Sigmoid colon (tissue), 4 donors: ENCODE measurements around the gene KCNH3.

ENCODE experiments used
- EP300 ChIP-seq, 4 donors: sonication (generic); formaldehyde crosslinking; IDR thresholded peaks; one replicate each; pipeline ENCODE4 v1.6.1; 2017; ENCODE audit warnings: antibody characterized with exemption in 4 of 4
- POLR2A ChIP-seq, 2 donors: fragments of 450-650 bp; IDR thresholded peaks; one replicate each; pipeline ENCODE4 v1.6.1; 2016; ENCODE audit warnings: antibody characterized with exemption in 2 of 2, mild to moderate bottlenecking in 2 of 2, moderate library complexity in 2 of 2
- TF ChIP-seq, protein P1 (sequence below), 4 experiments: fragments of 450-650 bp in 3 of 4; fragments of 200-600 bp in 1 of 4; IDR thresholded peaks; one replicate each; pipeline ENCODE4 v1.5.1; 2016 to 2019; ENCODE audit warnings: antibody characterized with exemption in 4 of 4, mild to moderate bottlenecking in 3 of 4, moderate library complexity in 2 of 4

DNA sequence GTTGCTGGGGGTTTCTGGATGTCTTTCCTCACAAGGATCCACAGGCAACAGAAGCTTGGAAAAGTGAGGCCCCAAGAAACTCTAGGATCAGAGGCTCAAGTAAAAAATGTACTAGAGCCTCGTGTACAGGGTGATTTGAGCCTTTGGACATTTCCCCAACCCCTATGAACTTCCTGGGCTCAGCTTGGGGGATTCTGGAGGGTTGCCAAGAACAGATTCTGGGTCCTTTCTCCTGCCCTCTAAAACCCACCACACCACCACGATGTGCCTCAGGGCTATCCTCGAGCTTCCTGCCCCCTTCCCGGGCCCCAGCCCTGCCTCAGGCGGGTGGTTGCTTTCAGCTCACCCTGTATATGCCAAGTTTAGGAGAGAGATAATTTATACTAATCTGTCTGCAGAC, 66.0 kb downstream of the KCNH3 start:
- TF ChIP-seq, protein P1, sequence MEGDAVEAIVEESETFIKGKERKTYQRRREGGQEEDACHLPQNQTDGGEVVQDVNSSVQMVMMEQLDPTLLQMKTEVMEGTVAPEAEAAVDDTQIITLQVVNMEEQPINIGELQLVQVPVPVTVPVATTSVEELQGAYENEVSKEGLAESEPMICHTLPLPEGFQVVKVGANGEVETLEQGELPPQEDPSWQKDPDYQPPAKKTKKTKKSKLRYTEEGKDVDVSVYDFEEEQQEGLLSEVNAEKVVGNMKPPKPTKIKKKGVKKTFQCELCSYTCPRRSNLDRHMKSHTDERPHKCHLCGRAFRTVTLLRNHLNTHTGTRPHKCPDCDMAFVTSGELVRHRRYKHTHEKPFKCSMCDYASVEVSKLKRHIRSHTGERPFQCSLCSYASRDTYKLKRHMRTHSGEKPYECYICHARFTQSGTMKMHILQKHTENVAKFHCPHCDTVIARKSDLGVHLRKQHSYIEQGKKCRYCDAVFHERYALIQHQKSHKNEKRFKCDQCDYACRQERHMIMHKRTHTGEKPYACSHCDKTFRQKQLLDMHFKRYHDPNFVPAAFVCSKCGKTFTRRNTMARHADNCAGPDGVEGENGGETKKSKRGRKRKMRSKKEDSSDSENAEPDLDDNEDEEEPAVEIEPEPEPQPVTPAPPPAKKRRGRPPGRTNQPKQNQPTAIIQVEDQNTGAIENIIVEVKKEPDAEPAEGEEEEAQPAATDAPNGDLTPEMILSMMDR (IDR thresholded peaks at IDR 0.05): no peak
- TF ChIP-seq EP300 (IDR thresholded peaks at IDR 0.05): no peak
- no peak for TF ChIP-seq POLR2A (IDR thresholded peaks at IDR 0.05)
